Kidney glomerular epithelial cell (primary cell): ENCODE results near the gene ZBTB14.

Experiments used
- DNase-seq: peaks from one replicate; lab custom pipeline; 2025; lab: John Stamatoyannopoulos, UW

ZBTB14 gene, protein sequence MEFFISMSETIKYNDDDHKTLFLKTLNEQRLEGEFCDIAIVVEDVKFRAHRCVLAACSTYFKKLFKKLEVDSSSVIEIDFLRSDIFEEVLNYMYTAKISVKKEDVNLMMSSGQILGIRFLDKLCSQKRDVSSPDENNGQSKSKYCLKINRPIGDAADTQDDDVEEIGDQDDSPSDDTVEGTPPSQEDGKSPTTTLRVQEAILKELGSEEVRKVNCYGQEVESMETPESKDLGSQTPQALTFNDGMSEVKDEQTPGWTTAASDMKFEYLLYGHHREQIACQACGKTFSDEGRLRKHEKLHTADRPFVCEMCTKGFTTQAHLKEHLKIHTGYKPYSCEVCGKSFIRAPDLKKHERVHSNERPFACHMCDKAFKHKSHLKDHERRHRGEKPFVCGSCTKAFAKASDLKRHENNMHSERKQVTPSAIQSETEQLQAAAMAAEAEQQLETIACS

DNA sequence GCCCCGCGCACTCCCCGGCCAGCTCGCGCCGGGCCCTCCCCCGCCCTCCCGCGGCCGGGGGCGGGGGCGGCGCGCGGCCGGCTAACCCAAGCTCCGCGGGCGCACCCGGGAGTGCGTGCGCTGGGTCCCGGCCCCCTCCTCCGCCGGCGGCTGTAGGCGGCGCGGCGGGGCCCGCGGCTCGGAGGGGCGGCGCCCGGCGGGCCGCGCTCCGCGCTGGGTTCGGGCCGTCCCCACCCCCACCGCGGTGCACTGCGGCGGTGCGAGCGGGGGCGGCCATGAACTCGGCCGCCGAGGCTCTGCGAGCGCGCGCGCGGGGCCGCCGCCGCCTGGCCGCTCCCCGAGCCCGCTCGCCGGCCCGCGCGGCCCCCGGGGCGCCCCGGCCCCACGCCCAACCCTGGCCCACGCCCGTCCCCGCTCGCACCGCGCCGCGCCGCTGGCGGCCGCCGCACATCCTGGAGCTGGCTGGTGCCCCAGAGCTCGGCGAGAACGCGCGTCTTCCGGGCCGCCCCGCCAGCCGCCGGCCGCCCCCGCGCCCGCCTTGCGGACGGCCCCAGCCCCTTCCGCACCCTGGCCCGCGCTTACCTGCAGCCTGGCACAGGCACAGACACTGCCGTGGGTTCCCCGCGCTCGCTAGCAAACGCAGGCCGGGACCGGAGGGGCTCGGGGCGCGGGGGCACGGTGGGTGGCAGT is at the start of gene ZBTB14:
ZBTB14 (minus strand) TSS at position 496 of the 690 bp plus-strand sequence. CDS start 2,480 bp downstream, outside the sequence.
- peak; percentile 62 for DNase-seq

GRCh38 chr18:5339202-5339834 is 43.8 kb upstream of the ZBTB14 start:
- DNase-seq = no peak

DNA sequence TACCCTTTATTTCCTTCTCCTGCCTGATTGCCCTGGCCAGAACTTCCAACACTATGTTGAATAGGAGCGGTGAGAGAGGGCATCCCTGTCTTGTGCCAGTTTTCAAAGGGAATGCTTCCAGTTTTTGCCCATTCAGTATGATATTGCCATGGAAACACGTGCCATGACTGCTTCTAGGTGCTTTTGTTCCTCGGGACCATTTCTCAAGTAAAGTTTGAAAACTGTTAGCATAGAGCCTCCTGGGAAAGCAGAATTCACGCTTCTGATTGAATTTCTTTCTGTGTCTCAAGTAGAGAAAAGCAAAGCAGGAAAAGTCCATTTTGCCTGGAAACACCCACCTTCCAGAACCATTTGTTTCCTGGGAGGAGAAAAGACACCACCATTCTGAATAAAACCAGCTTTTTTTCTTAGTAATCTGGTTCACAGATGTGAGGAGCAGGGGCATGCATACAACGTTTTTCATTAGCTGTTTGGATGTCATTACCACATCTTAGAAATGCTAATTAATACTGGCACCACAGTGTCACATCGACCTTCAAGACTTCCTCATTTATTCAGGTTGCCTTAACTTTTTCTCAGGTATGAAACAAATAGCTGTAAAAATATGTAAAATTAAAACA is 39.0 kb upstream of the ZBTB14 start:
- DNase-seq = no peak

- DNase-seq = no peak
These were observed 22.7 kb upstream of the ZBTB14 start for GRCh38 chr18:5318061-5318700.

DNA sequence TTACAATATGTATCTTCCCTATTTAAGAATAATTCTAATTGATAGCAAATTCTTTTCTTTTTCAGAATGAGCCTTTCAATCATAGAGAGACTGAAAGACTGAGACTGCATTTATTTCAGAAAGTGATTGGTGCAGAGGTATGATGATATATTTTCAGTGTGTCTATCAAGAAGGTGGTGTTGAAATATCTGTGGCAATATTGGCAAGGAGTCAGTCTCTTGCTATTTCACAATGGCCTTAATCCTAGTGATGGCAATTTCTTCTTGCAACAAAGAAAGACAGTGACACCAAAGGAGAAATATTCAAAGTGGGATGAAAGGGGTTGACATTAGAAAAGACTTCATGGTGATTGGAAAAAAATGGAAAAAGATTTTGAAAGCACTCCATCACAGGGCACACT is 21.7 kb upstream of the ZBTB14 start:
- DNase-seq = no peak

DNA sequence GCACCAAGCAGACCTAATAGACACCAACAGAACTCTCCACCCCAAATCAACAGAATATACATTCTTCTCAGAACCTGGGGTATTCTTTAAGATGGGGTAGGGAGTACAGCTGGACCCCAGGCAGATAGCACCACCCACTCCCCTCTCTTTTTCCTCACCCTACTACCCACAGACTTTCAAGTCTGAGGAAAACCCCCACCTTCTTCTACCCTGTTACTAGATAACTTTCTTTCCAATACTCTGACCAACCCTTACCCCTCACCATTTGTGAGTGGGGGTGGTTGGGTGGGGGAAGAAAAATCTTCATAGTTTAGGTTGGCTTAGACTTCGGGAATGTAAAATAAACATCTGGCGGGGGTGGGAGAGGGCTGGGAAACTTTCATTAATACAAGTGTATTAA is 20.3 kb upstream of the ZBTB14 start:
- no peak for DNase-seq

DNA sequence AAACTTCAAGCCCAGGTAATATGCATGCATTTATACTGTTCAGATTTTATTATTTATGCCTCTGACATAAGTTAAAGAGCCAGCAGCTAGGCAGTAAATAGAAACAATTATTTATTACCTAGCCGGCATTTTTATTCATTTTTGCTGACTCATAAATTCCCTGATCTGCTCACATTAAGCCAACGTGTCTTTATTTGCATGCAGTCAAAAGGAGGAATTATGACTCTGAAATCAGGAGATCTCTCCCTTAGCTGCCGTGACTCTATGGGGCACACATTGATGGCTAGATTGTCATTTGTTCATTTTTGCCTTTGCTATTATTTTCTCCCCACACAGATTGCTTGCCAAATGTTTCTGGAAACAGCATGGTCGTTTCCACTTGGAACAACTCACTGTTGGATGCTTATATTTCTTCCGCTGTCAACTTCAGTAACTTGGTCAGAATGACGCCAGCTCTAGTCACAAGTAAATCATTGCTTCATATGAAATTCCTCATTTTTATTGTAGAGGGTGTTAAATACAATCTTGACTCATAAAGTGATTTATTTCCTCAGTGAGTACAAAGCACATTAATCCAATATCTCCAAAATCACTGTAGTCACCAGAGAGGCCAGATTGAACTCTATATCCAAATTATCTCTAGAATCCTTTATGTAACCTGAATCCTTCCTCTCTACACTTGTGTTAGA is 15.9 kb upstream of the ZBTB14 start:
- DNase-seq = no peak

GRCh38 chr18:5309888-5310470 is 14.5 kb upstream of the ZBTB14 start:
- DNase-seq = no peak

DNA sequence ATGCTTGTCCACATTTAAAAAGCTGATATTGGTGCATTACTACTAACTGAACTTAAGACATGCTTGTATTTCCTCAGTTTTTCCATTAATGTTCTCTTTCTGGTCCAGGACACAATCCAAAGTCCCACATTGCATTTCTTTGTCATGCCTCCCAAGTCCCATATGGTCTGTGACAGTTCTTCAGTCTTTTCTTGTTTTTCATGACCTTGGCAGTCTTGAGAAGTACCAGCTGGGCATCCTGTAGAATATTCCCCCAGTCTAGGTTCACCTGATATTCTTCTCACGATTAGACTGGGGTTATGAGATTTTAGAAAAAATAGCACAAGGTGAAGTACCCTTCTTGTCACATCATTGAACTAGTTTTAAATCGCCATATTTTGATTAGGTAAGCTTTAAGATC is 10.3 kb upstream of the ZBTB14 start:
- no peak for DNase-seq

- no peak for DNase-seq
These were observed 8.7 kb upstream of the ZBTB14 start for GRCh38 chr18:5304232-5304631.

- no peak for DNase-seq
These were observed 8.1 kb upstream of the ZBTB14 start for GRCh38 chr18:5303636-5304035.

DNA sequence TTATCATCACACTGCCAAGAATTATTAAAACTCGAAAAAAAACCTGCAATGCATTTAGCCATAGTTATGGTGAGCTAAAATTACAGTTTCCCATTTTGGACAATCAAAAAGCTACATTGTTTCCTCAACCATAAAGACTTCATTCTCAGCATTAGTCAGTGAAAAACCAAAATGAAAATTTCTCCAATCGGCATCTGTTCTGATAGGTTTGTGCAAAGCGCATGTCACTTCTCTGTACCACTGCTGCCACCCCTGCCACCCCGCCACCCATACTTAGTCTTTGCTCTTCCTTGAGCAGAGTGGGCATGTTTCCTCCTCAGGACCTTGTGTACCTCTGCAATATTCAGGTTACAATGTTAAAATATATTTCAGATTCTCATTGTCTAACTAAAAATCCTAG is 7.1 kb upstream of the ZBTB14 start:
- DNase-seq = no peak

GRCh38 chr18:5300476-5301010 is 5.0 kb upstream of the ZBTB14 start:
- DNase-seq = no peak

DNA sequence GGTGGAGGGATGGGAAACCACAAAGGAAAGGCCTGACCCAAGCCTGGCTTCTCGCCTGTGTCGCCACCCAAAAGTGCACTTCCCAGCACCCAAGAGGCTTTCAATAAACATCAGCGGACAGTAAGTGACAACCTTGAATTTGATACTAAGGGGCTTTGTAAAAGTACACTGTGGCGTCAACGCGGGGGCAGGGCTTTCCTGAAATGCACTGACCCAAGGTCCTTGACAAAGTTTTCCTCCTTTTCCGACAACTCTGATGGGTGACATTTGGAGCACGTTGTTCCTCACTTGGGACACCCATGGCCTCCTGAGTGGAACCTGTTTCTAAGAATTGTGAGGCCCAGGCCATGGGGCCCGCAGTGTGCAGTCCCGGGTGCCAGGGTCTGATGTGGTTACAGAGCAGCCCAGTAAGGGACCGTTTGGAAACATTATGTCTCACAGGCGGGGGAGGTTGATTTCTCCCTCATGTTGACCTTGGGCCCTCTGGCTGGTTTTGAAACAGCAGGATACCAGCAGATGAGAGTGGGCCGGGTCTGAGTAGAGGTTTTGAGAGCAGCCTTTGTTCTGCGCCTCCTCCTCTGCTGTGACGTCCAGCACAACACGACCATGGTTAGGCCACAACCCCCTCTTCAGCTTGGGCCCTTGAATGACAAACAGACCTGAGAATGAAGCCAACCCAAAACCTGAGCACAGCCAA is 2.8 kb upstream of the ZBTB14 start:
- no peak for DNase-seq

DNA sequence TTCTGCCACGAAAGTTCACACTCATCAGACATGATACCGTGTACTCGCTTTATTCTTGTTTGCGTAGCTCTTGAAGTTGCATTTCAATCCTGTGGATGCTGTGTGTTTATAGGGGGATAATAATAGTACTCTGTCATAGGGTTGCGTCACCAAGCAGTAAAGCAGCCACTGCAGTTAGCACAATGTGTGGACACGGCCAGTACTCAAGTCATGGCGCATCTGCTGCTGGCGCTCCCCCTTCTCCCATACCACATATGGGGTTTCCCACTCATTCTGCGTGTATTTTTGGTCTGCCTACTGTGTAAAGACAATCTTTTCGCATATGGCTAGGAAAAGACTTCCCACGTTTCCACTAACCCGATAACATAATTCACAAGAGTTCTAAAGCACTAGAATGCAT is 2.1 kb upstream of the ZBTB14 start:
- DNase-seq = no peak

- DNase-seq = peak; percentile 78
These were observed 1.3 kb upstream of the ZBTB14 start for GRCh38 chr18:5296706-5297320.

DNA sequence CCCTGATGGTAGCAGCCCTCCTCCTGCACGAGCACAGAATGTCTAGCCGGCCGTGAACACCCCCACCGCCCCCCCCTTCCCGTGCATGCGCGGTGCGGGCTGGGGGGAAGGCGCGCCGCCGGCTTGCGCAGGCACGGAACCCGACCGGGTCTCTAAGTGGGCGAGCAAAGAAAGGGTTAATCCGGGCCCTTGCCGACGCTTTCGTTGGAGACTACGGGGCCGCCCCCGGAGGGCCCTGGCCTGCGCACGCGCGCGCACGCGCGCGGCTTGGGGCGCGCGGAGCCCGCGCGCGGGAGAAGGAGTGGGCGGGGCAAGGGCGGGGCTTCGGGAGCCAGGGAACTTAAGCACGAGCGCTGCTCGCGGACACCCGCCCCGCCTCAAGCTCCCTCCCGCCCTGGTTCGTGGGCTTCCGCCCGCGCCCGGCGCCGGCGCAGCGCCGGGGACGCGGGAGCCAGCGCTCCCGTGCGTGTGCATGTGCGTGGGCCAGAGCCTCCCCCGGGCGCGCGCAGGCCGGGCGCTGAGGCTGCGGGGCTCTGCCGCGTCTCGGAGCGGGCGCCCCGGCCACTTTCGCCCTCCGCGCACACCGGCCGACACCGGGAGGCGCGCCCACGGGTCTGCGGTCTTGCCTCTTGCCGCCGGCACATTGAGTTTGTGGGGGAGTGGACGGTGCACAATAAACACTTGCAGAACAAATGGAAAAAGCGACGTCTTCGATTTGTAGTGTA is 617 bp upstream of the ZBTB14 start:
- DNase-seq = peak; percentile 82

GRCh38 chr18:5294457-5295230 is 882 bp downstream of the ZBTB14 start:
- peak; percentile 62 for DNase-seq
